ENCODE measurements around the gene ANKFN1.

Gene ANKFN1, protein sequence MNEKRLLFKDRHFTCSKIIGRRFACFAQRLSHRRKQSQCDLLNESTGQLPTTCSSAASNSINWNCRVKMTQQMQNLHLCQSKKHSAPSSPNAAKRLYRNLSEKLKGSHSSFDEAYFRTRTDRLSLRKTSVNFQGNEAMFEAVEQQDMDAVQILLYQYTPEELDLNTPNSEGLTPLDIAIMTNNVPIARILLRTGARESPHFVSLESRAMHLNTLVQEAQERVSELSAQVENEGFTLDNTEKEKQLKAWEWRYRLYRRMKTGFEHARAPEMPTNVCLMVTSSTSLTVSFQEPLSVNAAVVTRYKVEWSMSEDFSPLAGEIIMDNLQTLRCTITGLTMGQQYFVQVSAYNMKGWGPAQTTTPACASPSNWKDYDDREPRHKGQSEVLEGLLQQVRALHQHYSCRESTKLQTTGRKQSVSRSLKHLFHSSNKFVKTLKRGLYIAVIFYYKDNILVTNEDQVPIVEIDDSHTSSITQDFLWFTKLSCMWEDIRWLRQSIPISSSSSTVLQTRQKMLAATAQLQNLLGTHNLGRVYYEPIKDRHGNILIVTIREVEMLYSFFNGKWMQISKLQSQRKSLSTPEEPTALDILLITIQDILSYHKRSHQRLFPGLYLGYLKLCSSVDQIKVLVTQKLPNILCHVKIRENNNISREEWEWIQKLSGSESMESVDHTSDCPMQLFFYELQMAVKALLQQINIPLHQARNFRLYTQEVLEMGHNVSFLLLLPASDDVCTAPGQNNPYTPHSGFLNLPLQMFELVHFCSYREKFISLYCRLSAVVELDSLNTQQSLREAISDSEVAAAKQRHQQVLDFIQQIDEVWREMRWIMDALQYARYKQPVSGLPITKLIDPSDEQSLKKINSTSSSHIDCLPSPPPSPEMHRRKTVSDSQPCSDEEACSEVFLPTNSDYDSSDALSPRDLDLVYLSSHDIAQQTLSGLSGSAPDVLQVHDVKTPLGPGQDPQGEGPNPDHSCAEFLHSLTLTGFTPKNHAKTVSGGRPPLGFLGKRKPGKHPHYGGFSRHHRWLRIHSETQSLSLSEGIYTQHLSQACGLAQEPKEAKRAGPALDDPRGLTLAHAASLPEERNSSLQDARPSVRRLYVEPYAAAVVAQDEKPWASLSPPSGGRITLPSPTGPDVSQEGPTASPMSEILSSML

DNA sequence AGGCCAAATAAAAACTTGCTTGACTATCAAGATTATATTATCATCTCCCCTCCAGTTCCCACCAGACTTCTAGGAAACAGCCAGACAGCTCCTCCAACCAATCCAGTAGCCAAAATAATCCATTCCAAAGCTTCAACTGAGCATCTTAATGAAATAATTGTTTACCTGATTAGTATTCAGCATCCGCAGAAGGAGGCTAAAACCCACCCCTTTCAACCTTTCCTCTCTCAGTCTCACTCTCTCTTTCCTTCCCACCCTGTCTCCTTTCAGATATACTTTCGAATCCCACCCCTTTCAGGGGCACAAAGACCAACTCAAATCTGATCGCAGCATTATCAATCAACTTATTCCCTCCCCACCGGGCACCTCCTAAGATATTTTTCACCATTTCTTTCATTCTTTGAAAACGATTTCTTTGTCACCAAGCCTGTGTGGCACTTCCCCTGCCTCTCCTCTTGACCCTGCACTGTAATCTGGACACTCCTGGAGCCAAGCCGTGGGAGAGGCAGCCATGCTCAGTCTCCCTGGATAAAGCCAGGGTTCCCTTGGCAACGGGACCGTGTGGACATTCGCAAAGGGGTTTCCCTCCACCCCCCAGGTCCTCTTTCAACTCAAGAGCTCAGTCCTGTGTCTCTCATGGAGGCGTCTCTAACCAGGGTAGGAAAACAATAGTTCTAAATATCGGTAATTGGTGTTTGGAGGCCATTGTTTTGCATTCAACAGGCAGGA, at the start of gene ANKFN1:
TSS of gene ANKFN1 (plus strand) at position 602 of the 729 bp plus-strand sequence. CDS start 59,193 bp downstream, outside the sequence.
- no peak for DNase-seq

DNA sequence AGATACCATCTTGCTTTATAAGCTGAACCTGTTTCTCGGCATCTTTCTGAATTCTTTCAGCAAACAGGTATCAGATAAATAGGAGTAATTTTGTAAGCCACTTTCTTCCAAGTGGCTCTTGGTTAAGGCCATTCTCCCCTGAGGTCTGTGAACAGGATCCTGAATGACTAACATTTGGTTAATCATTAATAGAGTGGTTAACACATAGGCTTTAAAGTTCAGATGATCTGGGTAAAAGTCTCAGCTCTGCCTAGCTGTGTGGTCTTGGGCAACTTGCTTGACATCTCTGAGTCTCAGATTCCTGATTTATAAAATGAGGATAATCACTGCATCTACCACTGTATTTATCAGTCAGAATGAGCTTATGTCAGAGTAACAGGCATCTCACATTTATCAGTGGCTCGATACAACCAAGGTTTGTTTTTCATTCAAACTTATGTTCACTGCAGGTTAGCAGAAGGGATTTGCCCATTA, 44.4 kb upstream of the ANKFN1 start:
- no peak for DNase-seq

DNA sequence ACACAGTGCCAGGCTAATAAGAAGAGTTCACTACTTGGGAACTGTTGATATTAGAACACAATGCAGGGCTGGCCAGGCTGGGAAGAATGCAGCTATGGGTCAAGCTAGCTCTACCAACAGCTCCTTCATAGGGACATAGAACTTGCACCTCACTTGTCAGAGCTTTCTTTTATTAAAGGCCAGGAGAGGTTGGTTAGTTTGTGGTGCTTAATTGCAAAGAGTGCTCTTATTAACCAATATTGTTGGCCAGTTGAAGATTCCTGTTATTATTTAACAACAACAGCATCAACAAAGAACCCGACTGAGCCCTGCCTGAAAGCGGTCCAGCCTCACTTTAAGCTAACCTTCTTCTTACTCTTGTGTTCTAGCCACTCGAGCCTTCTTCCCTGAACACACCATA, 43.4 kb upstream of the ANKFN1 start:
- DNase-seq: no peak

- DNase-seq: peak; percentile 52
Observed at GRCh38 chr17:56110463-56111135, 42.7 kb upstream of the ANKFN1 start.

DNA sequence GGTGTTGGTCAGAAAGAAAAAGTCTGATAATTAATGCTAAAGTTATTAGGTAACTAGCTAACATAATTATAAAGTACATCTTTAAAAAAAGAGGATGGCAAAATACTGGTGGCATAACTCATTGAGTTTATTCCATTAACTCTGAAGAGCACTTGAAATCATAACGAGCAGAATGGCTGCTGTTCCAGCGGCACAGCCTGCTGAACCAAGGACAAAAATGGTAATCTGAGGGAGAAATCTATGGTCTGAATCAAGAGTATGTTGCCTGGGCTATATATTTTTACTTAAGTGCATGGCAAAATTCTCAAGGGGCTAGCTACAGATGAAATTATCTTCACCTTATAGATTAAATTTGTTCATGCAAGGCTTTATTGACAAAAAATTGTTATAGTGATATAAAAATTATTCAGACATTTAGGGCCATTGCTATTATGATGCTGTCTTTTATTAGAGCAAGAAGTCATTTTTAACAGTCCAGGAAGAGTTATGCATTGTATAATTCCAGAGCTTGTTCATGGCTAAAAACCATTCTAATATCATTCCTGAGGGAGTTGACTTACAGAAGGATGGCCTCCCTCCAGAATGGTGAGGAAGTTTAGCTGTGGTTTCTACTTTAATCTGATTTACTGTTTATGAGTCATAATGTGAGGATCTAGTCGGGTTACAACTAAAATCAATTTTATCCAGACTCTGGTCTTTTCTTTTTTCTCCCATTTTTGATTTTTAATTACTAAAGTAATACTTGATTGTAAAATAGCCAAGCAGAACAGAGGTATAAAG, 41.4 kb upstream of the ANKFN1 start:
- DNase-seq: peak; percentile 15

DNA sequence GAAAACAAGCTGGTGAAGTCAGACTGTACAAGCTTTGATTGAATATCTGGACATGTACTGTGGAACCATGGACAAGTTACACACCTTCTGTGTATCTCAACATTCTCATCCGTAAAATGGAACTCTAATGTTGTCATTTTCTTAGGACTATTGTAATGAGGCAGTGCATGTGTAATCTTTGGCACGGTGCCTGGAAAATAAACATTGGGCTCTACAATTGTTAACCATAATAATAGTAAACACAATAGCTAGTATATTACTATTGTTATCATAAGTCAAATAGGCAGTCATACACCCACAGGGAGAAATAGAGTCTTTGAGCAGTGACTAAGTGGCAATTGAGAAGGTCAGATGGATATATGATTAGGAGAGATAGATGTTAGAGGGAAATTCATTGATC, 39.8 kb upstream of the ANKFN1 start:
- DNase-seq: no peak

DNA sequence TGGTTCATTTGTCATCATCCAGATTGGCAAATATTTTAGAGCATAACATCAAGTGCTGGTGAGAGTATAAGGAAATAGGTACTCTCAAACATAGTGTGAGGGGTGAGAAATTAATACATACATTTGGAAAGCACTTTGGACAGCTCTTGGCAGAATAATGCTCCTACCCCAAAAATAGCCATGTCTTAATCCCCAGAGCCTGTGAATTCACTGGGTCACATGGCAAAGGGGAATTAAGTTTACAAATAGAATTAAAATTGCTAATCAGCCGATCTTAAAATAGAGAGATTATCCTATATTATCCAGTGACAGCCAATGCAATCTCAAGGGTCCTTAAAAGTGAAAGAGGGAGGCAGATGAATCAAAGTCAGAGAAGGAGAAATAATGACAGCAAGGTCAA, 38.8 kb upstream of the ANKFN1 start:
- DNase-seq: peak; percentile 59

DNA sequence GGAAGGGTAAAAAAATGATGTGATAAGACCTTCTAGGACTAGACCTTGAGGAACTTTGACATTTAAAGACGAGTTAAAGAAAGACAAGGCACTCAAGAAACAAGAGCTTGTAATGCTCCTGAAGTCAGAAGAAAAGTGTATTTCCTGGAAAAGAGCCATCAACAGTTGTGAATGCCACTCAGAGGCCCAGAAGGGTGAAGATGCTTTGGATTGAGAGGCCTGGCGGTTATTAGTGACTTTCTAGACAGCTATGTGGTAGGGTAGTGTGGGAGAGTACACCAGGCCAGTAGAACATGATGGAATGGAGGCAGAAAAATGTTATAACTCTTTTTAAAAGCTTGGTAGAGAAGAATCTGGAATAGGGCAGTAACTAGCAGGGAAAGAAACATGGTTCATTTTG, 34.1 kb upstream of the ANKFN1 start:
- no peak for DNase-seq

DNA sequence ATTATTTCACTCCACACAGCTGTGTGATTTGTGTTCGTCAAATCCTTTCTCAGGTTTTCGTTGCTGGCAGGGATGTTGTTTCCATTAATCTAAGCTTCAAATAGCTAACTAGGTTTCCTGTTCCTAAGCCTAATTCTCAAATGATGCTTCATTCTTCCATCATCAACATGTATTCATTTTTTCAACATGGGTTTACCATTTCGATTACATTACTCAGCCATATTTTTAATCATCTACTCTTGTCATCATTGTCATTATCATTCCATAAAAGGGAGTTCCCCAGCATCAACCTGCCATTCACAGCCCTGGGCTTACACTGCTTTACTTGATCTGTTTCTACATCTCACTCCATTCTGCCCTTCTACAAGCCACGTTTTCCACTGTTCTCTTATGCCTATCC, 33.3 kb upstream of the ANKFN1 start:
- no peak for DNase-seq

- DNase-seq: no peak
Observed at GRCh38 chr17:56121191-56122051, 31.9 kb upstream of the ANKFN1 start.

- DNase-seq: no peak
Observed at GRCh38 chr17:56125830-56126819, 27.1 kb upstream of the ANKFN1 start.

DNA sequence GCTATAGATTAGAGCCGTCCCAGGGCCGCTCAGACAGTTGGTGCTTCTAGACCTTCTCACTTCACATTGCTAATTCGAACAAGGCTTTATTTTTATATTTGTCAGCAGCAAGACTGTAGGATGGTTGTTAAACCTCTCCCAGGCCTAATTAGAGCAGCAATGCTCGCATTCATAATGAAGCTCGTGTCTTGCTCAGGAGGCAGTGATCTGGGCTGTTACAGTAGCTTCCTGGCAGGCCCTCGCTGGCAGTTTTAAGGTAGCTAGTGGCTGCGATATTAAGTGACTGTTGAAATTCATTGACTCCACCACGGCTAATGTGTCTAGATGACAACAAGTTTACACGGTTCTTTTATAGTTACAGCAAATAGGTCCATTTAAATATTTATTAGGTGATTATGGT, 23.2 kb upstream of the ANKFN1 start:
- DNase-seq: no peak

GRCh38 chr17:56130631-56131030, 22.6 kb upstream of the ANKFN1 start:
- DNase-seq: no peak

GRCh38 chr17:56131431-56131830, 21.8 kb upstream of the ANKFN1 start:
- DNase-seq: no peak

DNA sequence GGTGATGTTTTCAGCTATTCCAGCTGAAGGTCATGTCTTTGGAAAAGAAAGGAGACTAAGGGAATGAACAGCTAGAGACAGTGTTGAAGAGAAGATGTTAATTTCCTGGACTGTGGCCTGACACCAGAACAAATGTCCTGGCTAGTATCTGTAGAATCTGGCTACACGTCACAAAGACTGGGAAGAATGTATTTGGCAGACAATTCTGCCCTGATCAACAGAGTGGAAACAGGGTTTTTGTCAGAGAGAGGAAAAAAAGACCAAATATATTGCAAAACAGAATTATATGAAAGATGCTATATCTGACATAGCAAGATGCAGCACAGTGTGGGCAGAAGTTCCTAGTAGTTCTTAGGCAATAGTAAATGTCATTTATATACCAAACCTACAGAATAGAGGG, 17.0 kb upstream of the ANKFN1 start:
- DNase-seq: no peak

DNA sequence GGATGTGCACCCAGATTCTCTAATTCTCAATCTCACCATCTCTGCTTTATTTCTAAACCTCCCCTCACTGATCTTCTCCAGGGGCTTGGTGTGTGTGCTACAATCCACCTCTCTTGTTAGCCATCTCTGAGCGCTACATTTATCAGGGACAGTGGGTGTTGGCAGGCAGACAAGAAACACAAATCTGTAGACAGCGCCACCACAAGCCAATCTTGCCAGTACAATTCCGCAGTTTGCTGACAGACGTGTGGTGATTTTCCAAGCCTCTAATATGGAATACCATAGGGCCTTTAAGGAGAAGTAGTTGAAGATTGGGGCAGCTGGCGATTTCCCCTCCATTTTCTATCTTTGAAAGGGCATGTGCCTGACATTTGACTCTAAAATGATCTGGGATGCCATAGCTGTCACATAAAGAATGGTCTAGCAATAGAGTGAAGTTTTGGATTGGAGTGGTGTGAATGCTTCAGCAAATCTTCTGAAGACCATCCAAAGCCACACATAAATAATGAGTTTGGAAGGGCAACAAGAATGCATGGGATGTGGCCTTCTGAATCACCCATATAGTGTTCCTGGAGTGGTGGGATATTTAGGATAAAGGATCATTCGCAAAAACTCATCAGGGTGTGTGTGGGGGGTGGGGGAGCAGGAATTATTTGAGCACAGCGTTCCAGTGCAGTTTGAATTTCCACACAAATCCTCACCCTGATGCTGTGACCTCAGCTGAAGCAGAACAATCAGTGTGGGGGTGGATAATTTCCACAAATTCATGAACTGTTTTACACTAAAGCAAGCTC, 12.0 kb upstream of the ANKFN1 start:
- DNase-seq: no peak

GRCh38 chr17:56142325-56142724, 10.9 kb upstream of the ANKFN1 start:
- DNase-seq: no peak

DNA sequence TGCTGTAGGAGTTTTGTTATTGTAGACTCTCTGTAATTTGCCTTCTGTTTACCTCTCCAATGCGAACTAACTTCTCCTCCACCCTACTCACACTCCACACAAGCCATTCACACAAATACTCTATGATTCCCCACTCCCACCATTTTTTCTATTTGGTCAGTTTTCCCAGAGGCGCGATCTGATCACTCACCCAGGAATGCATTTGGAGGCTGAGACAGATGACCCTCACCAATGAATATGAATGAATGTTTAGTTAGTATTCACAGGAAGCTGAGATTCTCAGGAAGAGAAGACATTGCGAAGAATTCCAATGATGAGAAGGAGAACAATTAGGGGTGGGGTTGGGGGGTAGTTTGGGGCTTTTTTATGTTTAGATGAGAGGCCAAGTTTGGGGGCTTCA, 10.5 kb upstream of the ANKFN1 start:
- no peak for DNase-seq

Measured in DMS79 (cell line).